ENCODE results near the gene MS4A4E. TPM values are rescaled to one million over a fixed set of nuclear protein-coding genes. Genes with fewer than 3 reads are reported as not detected.

The MS4A4E gene
- total RNA-seq, 1 experiment from 2014 or later, result 0.42 TPM

GRCh38 chr11:60214386-60214785 is 28.6 kb downstream of the MS4A4E start:
- H3K79me2 ChIP-seq (ENCODE audit: insufficient read depth, low read length), result no peaks in the 10 kb centered on the region
- Mint-ChIP-seq H3K27ac (no peak overlapping the region), H3K4me3 (no peak overlapping the region), H3K36me3 (ENCODE audit: insufficient read depth in 1 of 3, low read depth in 3 of 3) (0 out of 7 replicates have a peak, but pooled peaks cover 0 to 3% (median 1%) of the 10 kb centered on the region in 3 experiments), H3K27me3 (ENCODE audit: low read depth) (no peaks in the 10 kb centered on the region), H3K4me1 (peaks cover 27 to 33% of the 10 kb centered on the region in 2 experiments), H3K9me3 (peaks cover 0 to 4% of the 10 kb centered on the region in 2 experiments; a peak in 2 of 5 replicates)
- H4K8ac ChIP-seq (replicated peaks; ENCODE audit: insufficient read length, low read depth, low read length), result no peak overlapping the region
- H2BK120ac ChIP-seq (ENCODE audit: low read depth, low read length, poor library complexity, severe bottlenecking), result no peak overlapping the region
- no peak overlapping the region for H2BK12ac ChIP-seq (ENCODE audit: insufficient read length, low read depth, low read length)
- H3K56ac ChIP-seq (ENCODE audit: insufficient read length, low read depth, low read length), result no peak overlapping the region
- H3K23me2 ChIP-seq (ENCODE audit: insufficient read length, low read depth, low read length, poor library complexity, severe bottlenecking), result no peaks in the 10 kb centered on the region
- H3K14ac ChIP-seq (ENCODE audit: insufficient read depth, low read length), result no peak overlapping the region
- no peaks in the 10 kb centered on the region for H4K20me1 ChIP-seq (ENCODE audit: control insufficient read depth, insufficient read depth, insufficient read length)
- no peak overlapping the region for H2BK5ac ChIP-seq (ENCODE audit: insufficient read length, low read length)
- no peak overlapping the region for H3K4ac ChIP-seq (ENCODE audit: low read depth, low read length)
- H2AFZ ChIP-seq (ENCODE audit: low read length), result no peak overlapping the region
- no peak overlapping the region for H3K18ac ChIP-seq (ENCODE audit: insufficient read length, low read depth, low read length)
- H3T11ph ChIP-seq (ENCODE audit: low read length), result no peak overlapping the region
- H3K23ac ChIP-seq (ENCODE audit: insufficient read length, low read depth, low read length), result no peak overlapping the region
- WGBS (ENCODE audit: extremely low coverage, insufficient read length, low lambda C conversion rate), result no CpG with 5 or more reads among the region's 1 CpG
- H4K5ac ChIP-seq (ENCODE audit: insufficient read length, low read depth, low read length), result no peak overlapping the region
- no peak overlapping the region for H3K4me2 ChIP-seq (ENCODE audit: insufficient read depth, insufficient read length, low read length)
- no peak overlapping the region for H3K9ac ChIP-seq (ENCODE audit: extremely low read depth, insufficient read length, low read length)
- no peak overlapping the region for H3K27ac ChIP-seq (ENCODE audit: insufficient read length, low read depth, low read length)
- no peaks in the 10 kb centered on the region; the same call in 1 of the 2 replicates for H3K4me1 ChIP-seq (ENCODE audit: insufficient read depth, low read length)
- H2BK20ac ChIP-seq (ENCODE audit: low read depth, low read length, poor library complexity, severe bottlenecking), result no peak overlapping the region
- no peaks in the 10 kb centered on the region for H3K27me3 ChIP-seq (ENCODE audit: insufficient read depth, low read length)
- no peak overlapping the region for H2AK5ac ChIP-seq (ENCODE audit: insufficient read length, low read length)
- TF ChIP-seq CTCF (conservative IDR thresholded peaks at IDR 0.05), result no peak
- no peaks in the 10 kb centered on the region for H3K9me3 ChIP-seq (ENCODE audit: control insufficient read depth, low read depth, low read length)
- no peaks in the 10 kb centered on the region for H3K79me1 ChIP-seq (ENCODE audit: insufficient read depth, low read depth, low read length, poor library complexity, severe bottlenecking)
- DNase-seq, result no peak
- H4K91ac ChIP-seq (ENCODE audit: insufficient read length, low read depth, low read length), result no peak overlapping the region
- no peak overlapping the region for H2BK15ac ChIP-seq (ENCODE audit: low read depth, low read length)

Measured in H9 (cell line).